ENCODE measurements around the gene PLA2G3. TPM values are rescaled to one million over a fixed set of nuclear protein-coding genes. Genes with fewer than 3 reads are reported as not detected.

The PLA2G3 gene
- total RNA-seq, 1 experiment from 2014 or later: 8.2 TPM

DNA sequence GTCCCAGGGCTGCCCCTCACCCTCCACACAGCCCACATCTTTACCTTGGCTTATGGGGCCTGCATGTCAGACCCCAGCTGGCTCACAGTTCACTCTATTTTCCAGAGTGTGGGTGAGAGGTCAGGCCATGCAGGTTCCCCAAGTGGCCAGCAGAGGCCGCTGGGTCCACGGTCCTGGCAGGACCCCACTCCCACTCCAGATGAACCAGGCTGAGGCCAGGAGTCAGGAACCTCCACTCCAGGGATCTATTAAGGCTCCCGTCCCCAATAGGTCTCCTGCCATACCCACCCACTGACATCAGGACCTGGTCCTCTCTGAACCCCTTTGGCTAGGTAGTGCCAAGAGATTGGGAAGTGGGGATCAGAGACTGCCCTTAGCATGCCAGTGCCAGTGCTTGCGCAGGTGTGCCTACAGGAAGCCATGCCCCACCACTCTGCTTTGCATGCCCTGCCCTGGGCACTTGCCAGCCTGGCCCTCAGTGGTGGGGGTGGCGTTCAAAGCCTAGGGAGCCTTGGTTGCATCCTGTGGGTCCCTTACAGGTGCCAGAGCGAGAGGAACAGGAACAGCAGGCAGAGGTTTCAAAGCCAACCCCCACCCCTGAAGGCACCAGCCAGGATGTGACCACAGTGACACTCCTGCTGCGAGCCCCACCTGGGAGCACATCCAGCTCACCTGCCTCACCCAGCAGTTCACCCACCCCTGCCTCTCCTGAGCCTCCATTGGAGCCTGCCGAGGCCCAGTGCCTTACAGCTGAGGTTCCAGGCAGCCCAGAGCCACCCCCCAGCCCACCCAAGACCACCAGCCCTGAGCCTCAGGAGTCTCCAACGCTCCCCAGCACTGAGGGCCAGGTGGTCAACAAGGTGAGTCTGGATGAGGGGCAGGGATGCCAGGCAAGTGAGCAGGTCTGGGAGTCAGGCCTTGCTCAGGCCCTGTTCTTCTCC is 50.9 kb downstream of the PLA2G3 start:
- H2BK120ac ChIP-seq (ENCODE audit: low read depth, low read length, poor library complexity, severe bottlenecking): no peak overlapping the region
- no peaks in the 10 kb centered on the region for H3K79me2 ChIP-seq (ENCODE audit: insufficient read depth, low read length)
- Mint-ChIP-seq H3K27me3 (ENCODE audit: low read depth) (no peaks in the 10 kb centered on the region), H3K36me3 (ENCODE audit: insufficient read depth in 1 of 3, low read depth in 3 of 3) (peaks cover 0 to 4% (median 0%) of the 10 kb centered on the region in 3 experiments; a peak in 2 of 7 replicates), H3K4me3 (no peak overlapping the region), H3K4me1 (peaks cover under 1 to 16% of the 10 kb centered on the region in 2 experiments; a peak in 3 of 4 replicates), H3K9me3 (no peaks in the 10 kb centered on the region), H3K27ac (peak overlapping the region in 2 of 3 experiments; percentile 27 to 86; a peak in 1 of 7 replicates)
- H4K8ac ChIP-seq (replicated peaks; ENCODE audit: insufficient read length, low read depth, low read length): no peak overlapping the region
- H3K23ac ChIP-seq (ENCODE audit: insufficient read length, low read depth, low read length): no peak overlapping the region
- no peaks in the 10 kb centered on the region for H3K4me1 ChIP-seq (ENCODE audit: insufficient read depth, low read length)
- no peak overlapping the region for H3K4ac ChIP-seq (ENCODE audit: low read depth, low read length)
- no peaks in the 10 kb centered on the region for H3K27me3 ChIP-seq (ENCODE audit: insufficient read depth, low read length)
- no peak overlapping the region for H4K5ac ChIP-seq (ENCODE audit: insufficient read length, low read depth, low read length)
- peaks cover 2% of the 10 kb centered on the region for H3K23me2 ChIP-seq (ENCODE audit: insufficient read length, low read depth, low read length, poor library complexity, severe bottlenecking)
- no peak overlapping the region for H2BK12ac ChIP-seq (ENCODE audit: insufficient read length, low read depth, low read length)
- TF ChIP-seq, protein P1, sequence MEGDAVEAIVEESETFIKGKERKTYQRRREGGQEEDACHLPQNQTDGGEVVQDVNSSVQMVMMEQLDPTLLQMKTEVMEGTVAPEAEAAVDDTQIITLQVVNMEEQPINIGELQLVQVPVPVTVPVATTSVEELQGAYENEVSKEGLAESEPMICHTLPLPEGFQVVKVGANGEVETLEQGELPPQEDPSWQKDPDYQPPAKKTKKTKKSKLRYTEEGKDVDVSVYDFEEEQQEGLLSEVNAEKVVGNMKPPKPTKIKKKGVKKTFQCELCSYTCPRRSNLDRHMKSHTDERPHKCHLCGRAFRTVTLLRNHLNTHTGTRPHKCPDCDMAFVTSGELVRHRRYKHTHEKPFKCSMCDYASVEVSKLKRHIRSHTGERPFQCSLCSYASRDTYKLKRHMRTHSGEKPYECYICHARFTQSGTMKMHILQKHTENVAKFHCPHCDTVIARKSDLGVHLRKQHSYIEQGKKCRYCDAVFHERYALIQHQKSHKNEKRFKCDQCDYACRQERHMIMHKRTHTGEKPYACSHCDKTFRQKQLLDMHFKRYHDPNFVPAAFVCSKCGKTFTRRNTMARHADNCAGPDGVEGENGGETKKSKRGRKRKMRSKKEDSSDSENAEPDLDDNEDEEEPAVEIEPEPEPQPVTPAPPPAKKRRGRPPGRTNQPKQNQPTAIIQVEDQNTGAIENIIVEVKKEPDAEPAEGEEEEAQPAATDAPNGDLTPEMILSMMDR (conservative IDR thresholded peaks at IDR 0.05): peak; percentile 80
- no peak overlapping the region for H2BK15ac ChIP-seq (ENCODE audit: low read depth, low read length)
- H3T11ph ChIP-seq (ENCODE audit: low read length): no peak overlapping the region
- H2AK5ac ChIP-seq (ENCODE audit: insufficient read length, low read length): no peak overlapping the region
- H4K20me1 ChIP-seq (ENCODE audit: control insufficient read depth, insufficient read depth, insufficient read length): no peaks in the 10 kb centered on the region
- H3K18ac ChIP-seq (ENCODE audit: insufficient read length, low read depth, low read length): no peak overlapping the region
- no peak overlapping the region for H2BK20ac ChIP-seq (ENCODE audit: low read depth, low read length, poor library complexity, severe bottlenecking)
- H2BK5ac ChIP-seq (ENCODE audit: insufficient read length, low read length): no peak overlapping the region
- no peak overlapping the region for H3K4me2 ChIP-seq (ENCODE audit: insufficient read depth, insufficient read length, low read length)
- no peaks in the 10 kb centered on the region for H3K79me1 ChIP-seq (ENCODE audit: insufficient read depth, low read depth, low read length, poor library complexity, severe bottlenecking)
- no peak overlapping the region for H3K56ac ChIP-seq (ENCODE audit: insufficient read length, low read depth, low read length)
- no peak overlapping the region for H3K9ac ChIP-seq (ENCODE audit: extremely low read depth, insufficient read length, low read length)
- H3K27ac ChIP-seq (ENCODE audit: insufficient read length, low read depth, low read length): no peak overlapping the region
- no peak overlapping the region for H4K91ac ChIP-seq (ENCODE audit: insufficient read length, low read depth, low read length)
- H3K14ac ChIP-seq (ENCODE audit: insufficient read depth, low read length): no peak overlapping the region
- no peaks in the 10 kb centered on the region for H3K9me3 ChIP-seq (ENCODE audit: control insufficient read depth, low read depth, low read length)
- WGBS (ENCODE audit: extremely low coverage, insufficient read length, low lambda C conversion rate): no CpG with 5 or more reads among the region's 9 CpGs
- no peak for DNase-seq
- H2AFZ ChIP-seq (ENCODE audit: low read length): no peak overlapping the region
